Gastroesophageal sphincter (tissue), 4 donors: ENCODE data around the gene RPRD2. TPM values are rescaled to one million over a fixed set of nuclear protein-coding genes. Genes with fewer than 3 reads are reported as not detected.
"Not testable (repeated sequence)": the region's sequence is repeated elsewhere in the genome, so short reads cannot be mapped to it uniquely, and the experiment has no call there.

Experiments used
- ATAC-seq: fragments of 150-250 bp; one replicate; pipeline ENCODE4 v1.9.1; 2016; ENCODE audit warnings: mild to moderate bottlenecking, moderate library complexity
- H3K27ac ChIP-seq, 4 donors: fragments of 200-600 bp; sonication (generic) in 3 of 4; 1 replicate in 3 of 4; 2 replicates in 1 of 4; pipeline ENCODE4 v1.5.1; 2016 to 2019
- H3K27me3 ChIP-seq: fragments of 200-600 bp; sonication (generic); one replicate; pipeline ENCODE4 v1.5.1; 2019
- H3K36me3 ChIP-seq, 2 donors: fragments of 200-600 bp; sonication (generic); one replicate each; pipeline ENCODE4 v1.5.1; 2019; ENCODE audit warnings: control low read depth in 1 of 2
- H3K4me1 ChIP-seq, 3 donors: fragments of 200-600 bp; sonication (generic); 1 replicate in 2 of 3; 2 replicates in 1 of 3; pipeline ENCODE4 v1.5.1; 2016 to 2019; ENCODE audit warnings: control low read depth in 2 of 3
- H3K4me3 ChIP-seq, 2 donors: fragments of 200-600 bp; sonication (generic); one replicate each; pipeline ENCODE4 v1.5.1; 2019; ENCODE audit warnings: mild to moderate bottlenecking in 1 of 2, moderate library complexity in 1 of 2
- H3K9me3 ChIP-seq, 3 donors: fragments of 200-600 bp; sonication (generic); one replicate each; pipeline ENCODE4 v1.5.1; 2017 to 2019; ENCODE audit warnings: control low read depth in 2 of 3
- CTCF ChIP-seq, 4 experiments: fragments of 200-600 bp in 2 of 4; fragments of 450-650 bp in 2 of 4; sonication (generic) in 1 of 4; IDR thresholded peaks; one replicate each; pipeline ENCODE4 v1.5.1; 2017 to 2019; ENCODE audit warnings: antibody characterized with exemption in 4 of 4, mild to moderate bottlenecking in 2 of 4, moderate library complexity in 2 of 4
- EP300 ChIP-seq: sonication (generic); formaldehyde crosslinking; IDR thresholded peaks from one replicate; pipeline ENCODE4 v1.6.1; 2017; ENCODE audit warnings: antibody characterized with exemption, mild to moderate bottlenecking
- POLR2A ChIP-seq, 2 donors: fragments of 450-650 bp; IDR thresholded peaks; one replicate each; pipeline ENCODE4 v1.6.1; 2017; ENCODE audit warnings: antibody characterized with exemption in 2 of 2, mild to moderate bottlenecking in 2 of 2, moderate library complexity in 1 of 2
- POLR2AphosphoS5 ChIP-seq: sonication (generic); formaldehyde crosslinking; IDR thresholded peaks from one replicate; pipeline ENCODE4 v1.6.1; 2017; ENCODE audit warnings: antibody characterized with exemption
- WGBS, 2 donors: methylation state at CpG; one replicate each; pipeline ENCODE4 v1.1.5; 2018; ENCODE audit warnings: low coverage in 1 of 2; 5-methylcytosine and 5-hydroxymethylcytosine counted together
- total RNA-seq, 4 donors: library from RNA; depleted of rRNA; stranded (reverse); fragments of >200 nt; gene quantifications; one replicate each; pipeline ENCODE4 v1.1.0, GENCODE V29; 2016

RPRD2 gene
- total RNA-seq, result 10 to 100 TPM; 17.0 to 31.3 (median 26.2) TPM

- WGBS, 2 donors, result 1 to 2% methylated on average over 9 to 20 of the region's 36 CpGs
- TF ChIP-seq CTCF (IDR thresholded peaks at IDR 0.05) (peak in 2 of 4 experiments; percentile 34), POLR2AphosphoS5 (peak; percentile 73), EP300 (no peak), POLR2A (IDR thresholded peaks at IDR 0.05) (peak; percentile 47 to 70)
- Histone ChIP-seq H3K4me3 (peak within 1 kb of the TSS; percentile 72 to 95), H3K4me1 (peaks cover 0 to 38% (median 0%) of the 10 kb centered on the region in 3 donors), H3K27ac (peak within 1 kb of the TSS; percentile 91 to 98 (median 96)), H3K9me3 (no peaks in the 10 kb centered on the region), H3K36me3 (peaks cover 0 to 7% of the 10 kb centered on the region in 2 donors), H3K27me3 (no peaks in the 10 kb centered on the region)
- ATAC-seq, result peak; percentile 97
These were observed at the start of gene RPRD2 for GRCh38 chr1:150363426-150364230. Gene RPRD2, plus strand, starts transcription at chr1:150364147. Its CDS starts 568 bp downstream, at chr1:150364715.

- H3K27ac ChIP-seq, H3K27me3 ChIP-seq, H3K9me3 ChIP-seq, H3K4me3 ChIP-seq, H3K36me3 ChIP-seq, H3K4me1 ChIP-seq, ATAC-seq: not testable (repeated sequence)
- WGBS, 2 donors, result 86 to 91% methylated on average over 4 of the region's 4 CpGs
These were observed 49.3 kb upstream of the RPRD2 start for GRCh38 chr1:150314691-150315090.

- WGBS, 2 donors, result 84 to 85% methylated on average over 7 to 8 of the region's 8 CpGs
These were observed 43.3 kb upstream of the RPRD2 start for GRCh38 chr1:150320667-150320978.

GRCh38 chr1:150321826-150322166 is 42.2 kb upstream of the RPRD2 start:
- WGBS, 2 donors, result 0% methylated on average over 9 of the region's 9 CpGs
- Histone ChIP-seq H3K36me3 (peaks cover 0 to 25% of the 10 kb centered on the region in 2 donors), H3K27me3 (no peaks in the 10 kb centered on the region), H3K27ac (peak overlapping the region; percentile 76 to 89 (median 85)), H3K4me3 (peak overlapping the region; percentile 82 to 91), H3K9me3 (no peaks in the 10 kb centered on the region), H3K4me1 (peaks cover 3 to 31% (median 4%) of the 10 kb centered on the region in 3 donors)
- ATAC-seq, result peak; percentile 3
- no peak for TF ChIP-seq POLR2A (IDR thresholded peaks at IDR 0.05)
- TF ChIP-seq EP300, result no peak
- no peak for TF ChIP-seq CTCF (IDR thresholded peaks at IDR 0.05)
- TF ChIP-seq POLR2AphosphoS5, result no peak

More at GRCh38 chr1:150320667-150320978, 43.3 kb upstream of the RPRD2 start:
- peaks cover 3 to 31% (median 4%) of the 10 kb centered on the region in 3 donors for H3K4me1 ChIP-seq
- no peak for ATAC-seq
- H3K9me3 ChIP-seq, result no peaks in the 10 kb centered on the region
- H3K27ac ChIP-seq, result peak overlapping the region; percentile 76 to 89 (median 85)
- H3K4me3 ChIP-seq, result peak overlapping the region; percentile 82 to 91
- TF ChIP-seq POLR2A (IDR thresholded peaks at IDR 0.05), result no peak
- TF ChIP-seq POLR2AphosphoS5, result no peak
- no peak for TF ChIP-seq CTCF (IDR thresholded peaks at IDR 0.05)
- TF ChIP-seq EP300, result no peak
- H3K27me3 ChIP-seq, result no peaks in the 10 kb centered on the region
- H3K36me3 ChIP-seq, result peaks cover 0 to 13% of the 10 kb centered on the region in 2 donors

GRCh38 chr1:150322310-150322709 is 41.6 kb upstream of the RPRD2 start:
- H3K27me3 ChIP-seq, result no peaks in the 10 kb centered on the region
- H3K27ac ChIP-seq, result peak overlapping the region in 3 of 4 donors; percentile 76 to 89 (median 87)
- no peak for ATAC-seq
- WGBS, 2 donors, result 87 to 100% methylated on average over 2 to 3 of the region's 3 CpGs
- peak overlapping the region; percentile 82 to 91 for H3K4me3 ChIP-seq
- no peaks in the 10 kb centered on the region for H3K9me3 ChIP-seq
- peaks cover 3 to 31% (median 4%) of the 10 kb centered on the region in 3 donors for H3K4me1 ChIP-seq
- TF ChIP-seq POLR2A (IDR thresholded peaks at IDR 0.05), result no peak
- no peak for TF ChIP-seq CTCF (IDR thresholded peaks at IDR 0.05)
- H3K36me3 ChIP-seq, result peaks cover 0 to 30% of the 10 kb centered on the region in 2 donors
